GM12891 (cell line): ENCODE results near the gene ZNF821.
"Not testable (repeated sequence)": the region's sequence is repeated elsewhere in the genome, so short reads cannot be mapped to it uniquely, and the experiment has no call there.

Experiments
- PAX5 ChIP-seq: IDR thresholded peaks from 2 replicates; pipeline ENCODE4 v1.6.1; 2011; ENCODE audit warnings: low read length, moderate library complexity, mild to moderate bottlenecking; ENCODE audit not compliant: insufficient read depth, severe bottlenecking
- POLR2A ChIP-seq: IDR thresholded peaks from 2 replicates; pipeline ENCODE4 v1.6.1; 2011; ENCODE audit warnings: low read depth, low read length, control low read depth
- POLR2AphosphoS5 ChIP-seq: IDR thresholded peaks from 2 replicates; pipeline ENCODE4 v1.6.1; 2011; ENCODE audit warnings: low read depth, low read length, control low read depth

DNA sequence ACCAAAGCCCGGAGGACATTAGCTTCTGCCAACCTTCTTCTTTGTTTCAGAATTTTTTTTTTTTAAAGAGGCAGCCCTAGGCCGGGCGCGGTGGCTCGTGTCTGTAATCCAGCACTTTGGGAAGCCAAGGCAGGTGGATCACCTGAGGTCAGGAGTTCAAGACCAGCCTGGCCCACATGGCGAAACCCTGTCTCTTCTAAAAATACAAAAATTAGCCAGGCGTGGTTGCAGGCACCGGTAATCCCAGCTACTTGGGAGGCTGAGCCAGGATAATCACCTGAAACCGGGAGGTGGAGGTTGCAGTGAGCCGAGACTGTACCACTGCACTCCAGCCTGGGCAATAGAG lies 66.9 kb downstream of the ZNF821 start:
- not testable (repeated sequence) for TF ChIP-seq POLR2A, PAX5, POLR2AphosphoS5
